22Rv1 (cell line): ENCODE data around the gene IVNS1ABP.

ENCODE experiments used
- CTCF ChIP-seq: fragments of 450-650 bp; IDR thresholded peaks from 2 replicates; pipeline ENCODE4 v1.5.1; 2017; ENCODE audit warnings: mild to moderate bottlenecking
- ZFX ChIP-seq: fragments of 450-650 bp; IDR thresholded peaks from 2 replicates; pipeline ENCODE4 v1.6.1; 2017; ENCODE audit warnings: antibody characterized with exemption, borderline replicate concordance

DNA sequence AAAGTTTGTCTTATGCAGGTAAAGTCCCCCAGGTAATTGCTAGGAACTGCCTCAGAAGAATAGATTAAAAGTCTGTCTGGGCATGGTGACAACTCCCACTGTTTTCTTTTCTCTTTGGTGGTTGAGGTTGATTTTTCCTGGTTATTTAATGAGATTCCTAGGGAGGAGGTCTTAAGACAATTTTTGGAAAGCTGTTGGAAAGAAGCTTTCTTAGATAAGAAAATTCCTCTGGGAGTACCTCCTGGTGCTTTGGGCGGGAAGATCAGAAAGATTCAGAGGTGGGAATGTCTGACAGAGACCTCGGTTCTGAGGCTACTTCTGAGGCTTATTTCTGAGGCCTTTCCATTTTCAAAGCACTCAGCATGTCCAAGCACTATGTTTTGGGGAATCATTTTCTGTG lies 25.0 kb upstream of the IVNS1ABP start:
- no peak for TF ChIP-seq CTCF
- TF ChIP-seq ZFX, result no peak
